DND-41 (cell line): ENCODE measurements around the gene MTG2.

Source experiments
- ATAC-seq: fragments of 200-7000 bp; cut with Tn5 transposase; 3 replicates; pipeline ENCODE4 v1.9.1; 2021; ENCODE audit warnings: low read depth; ENCODE audit not compliant: insufficient read depth
- DNase-seq: peaks from one replicate; pipeline ENCODE4 v3.0.0-alpha.2; 2020
- H2AFZ ChIP-seq: 2 replicates; pipeline ENCODE4 v1.6.0; 2012; ENCODE audit warnings: low read depth, low read length
- H3K27ac ChIP-seq: 2 replicates; pipeline ENCODE4 v1.5.1; 2012; ENCODE audit warnings: low read length, inconsistent platforms
- H3K27me3 ChIP-seq: fragments of 200-600 bp; sonication (generic); 2 replicates; pipeline ENCODE4 v1.6.0; 2012; ENCODE audit warnings: low read length, mild to moderate bottlenecking, inconsistent platforms; ENCODE audit not compliant: insufficient read depth, poor library complexity
- H3K36me3 ChIP-seq: 2 replicates; pipeline ENCODE4 v1.5.1; 2012; ENCODE audit warnings: low read length, inconsistent platforms; ENCODE audit not compliant: insufficient read depth
- H3K4me1 ChIP-seq: 2 replicates; pipeline ENCODE4 v1.5.1; 2012; ENCODE audit warnings: mild to moderate bottlenecking, low read length; ENCODE audit not compliant: insufficient read depth
- H3K4me2 ChIP-seq: 2 replicates; pipeline ENCODE4 v1.6.0; 2012; ENCODE audit warnings: mild to moderate bottlenecking, moderate library complexity, low read length, inconsistent platforms; ENCODE audit not compliant: insufficient read depth
- H3K4me3 ChIP-seq, 2 experiments: fragments of 200-600 bp in 1 of 2; shearing (Covaris generic) in 1 of 2; 2 replicates each; pipeline ENCODE4 v1.5.1; 2012 to 2016; ENCODE audit warnings: inconsistent platforms in 2 of 2, low read length in 2 of 2, mild to moderate bottlenecking in 2 of 2, low read depth in 1 of 2, moderate library complexity in 1 of 2
- H3K79me2 ChIP-seq: 2 replicates; pipeline ENCODE4 v1.6.0; 2012; ENCODE audit warnings: low read length, inconsistent platforms; ENCODE audit not compliant: insufficient read depth
- H3K9ac ChIP-seq: 2 replicates; pipeline ENCODE4 v1.6.0; 2012; ENCODE audit warnings: low read depth, mild to moderate bottlenecking, inconsistent platforms, low read length, moderate library complexity
- H3K9me3 ChIP-seq: 2 replicates; pipeline ENCODE4 v1.5.1; 2012; ENCODE audit warnings: low read length, moderate library complexity, mild to moderate bottlenecking, inconsistent platforms; ENCODE audit not compliant: insufficient read depth, severe bottlenecking
- H4K20me1 ChIP-seq: 2 replicates; pipeline ENCODE4 v1.6.0; 2012; ENCODE audit warnings: low read length; ENCODE audit not compliant: insufficient read depth
- CTCF ChIP-seq: IDR thresholded peaks from 2 replicates; pipeline ENCODE4 v1.5.1; 2012; ENCODE audit warnings: borderline replicate concordance, low read length, moderate library complexity, mild to moderate bottlenecking; ENCODE audit not compliant: poor library complexity, severe bottlenecking; ENCODE audit errors: extremely low read depth
- EZH2 ChIP-seq: IDR thresholded peaks from 3 replicates; pipeline ENCODE4 v1.6.1; 2012; ENCODE audit warnings: borderline replicate concordance, low read depth, mild to moderate bottlenecking, moderate library complexity, low read length, inconsistent platforms; ENCODE audit not compliant: severe bottlenecking

Gene MTG2

GRCh38 chr20:62142252-62143080 lies 40.4 kb upstream of the MTG2 start:
- H3K36me3 ChIP-seq, result peaks cover 63% of the 10 kb centered on the region
- TF ChIP-seq EZH2, result no peak
- TF ChIP-seq CTCF, result no peak
- H2AFZ ChIP-seq, result peak overlapping the region; percentile 48; the same call in 1 of the 2 replicates
- peak overlapping the region; percentile 84 for H3K27ac ChIP-seq
- H3K4me1 ChIP-seq, result peaks cover 53% of the 10 kb centered on the region
- peaks cover 84% of the 10 kb centered on the region for H4K20me1 ChIP-seq
- H3K9me3 ChIP-seq, result no peaks in the 10 kb centered on the region
- no peaks in the 10 kb centered on the region for H3K27me3 ChIP-seq
- H3K4me3 ChIP-seq, result peak overlapping the region; percentile 83 to 84
- ATAC-seq (peak; percentile 12), DNase-seq (peak; percentile 31)
- H3K9ac ChIP-seq, result peak overlapping the region; percentile 90
- peaks cover 95% of the 10 kb centered on the region for H3K79me2 ChIP-seq
- peak overlapping the region; percentile 95 for H3K4me2 ChIP-seq

GRCh38 chr20:62143081-62143956 lies 39.5 kb upstream of the MTG2 start, which contains the start of the genes PSMA7 and SS18L1:
TSS of gene PSMA7 (minus strand) at chr20:62143394. CDS start at chr20:62143303, 91 bp downstream.
TSS of gene SS18L1 (plus strand) at chr20:62143769. CDS start at chr20:62143821, 52 bp downstream.
- peaks cover 53% of the 10 kb centered on the region for H3K4me1 ChIP-seq
- H3K27me3 ChIP-seq, result no peaks in the 10 kb centered on the region
- peak within 1 kb of the TSS; percentile 95 for H3K4me2 ChIP-seq
- TF ChIP-seq CTCF, result no peak
- peaks cover 82% of the 10 kb centered on the region for H4K20me1 ChIP-seq
- peak within 1 kb of the TSS; percentile 95 for H2AFZ ChIP-seq
- H3K9ac ChIP-seq, result peak within 1 kb of the TSS; percentile 90
- peak within 1 kb of the TSS; percentile 84 for H3K27ac ChIP-seq
- H3K79me2 ChIP-seq, result peaks cover 93% of the 10 kb centered on the region
- H3K4me3 ChIP-seq, result peak within 1 kb of the TSS; percentile 83 to 84
- H3K9me3 ChIP-seq, result no peaks in the 10 kb centered on the region
- peak; percentile 84 for ATAC-seq
- peak; percentile 85 for DNase-seq
- H3K36me3 ChIP-seq, result peaks cover 55% of the 10 kb centered on the region

- peak overlapping the region; percentile 6; the same call in 1 of the 2 replicates for H3K27ac ChIP-seq
- peak; percentile 73 for DNase-seq
- ATAC-seq, result peak; percentile 62
Measured at GRCh38 chr20:62143957-62144825, 38.6 kb upstream of the MTG2 start.

More at GRCh38 chr20:62143957-62144825, 38.6 kb upstream of the MTG2 start:
- H3K4me2 ChIP-seq, result peak overlapping the region; percentile 80
- H3K4me3 ChIP-seq, result peak overlapping the region; percentile 34 to 83
- TF ChIP-seq EZH2, result no peak
- no peak for TF ChIP-seq CTCF
- H4K20me1 ChIP-seq, result peaks cover 82% of the 10 kb centered on the region
- H3K27me3 ChIP-seq, result no peaks in the 10 kb centered on the region
- peak overlapping the region; percentile 95 for H2AFZ ChIP-seq
- H3K79me2 ChIP-seq, result peaks cover 95% of the 10 kb centered on the region
- peaks cover 46% of the 10 kb centered on the region for H3K36me3 ChIP-seq
- no peaks in the 10 kb centered on the region for H3K9me3 ChIP-seq
- peaks cover 53% of the 10 kb centered on the region for H3K4me1 ChIP-seq
- peak overlapping the region; percentile 90 for H3K9ac ChIP-seq
